Vagina (tissue), 2 donors: Measurements from ENCODE around the gene ARHGAP5. TPM values are rescaled to one million over a fixed set of nuclear protein-coding genes. Genes with fewer than 3 reads are reported as not detected.

Source experiments
- DNase-seq, 2 donors: peaks; one replicate each; pipeline ENCODE4 v3.0.0-alpha.2; 2017; ENCODE audit errors: extremely low spot score in 2 of 2
- H3K27ac ChIP-seq: fragments of 200-600 bp; sonication (generic); one replicate; pipeline ENCODE4 v1.5.1; 2019
- H3K27me3 ChIP-seq: fragments of 200-600 bp; sonication (generic); one replicate; pipeline ENCODE4 v1.5.1; 2019
- H3K36me3 ChIP-seq, 2 donors: fragments of 200-600 bp; sonication (generic); one replicate each; pipeline ENCODE4 v1.5.1; 2017 to 2019
- H3K4me1 ChIP-seq: fragments of 200-600 bp; sonication (generic); one replicate; pipeline ENCODE4 v1.5.1; 2019
- H3K4me3 ChIP-seq, 2 donors: fragments of 200-600 bp; sonication (generic); 1 replicate in 1 of 2; 2 replicates in 1 of 2; pipeline ENCODE4 v1.5.1; 2016 to 2019
- H3K9me3 ChIP-seq: fragments of 200-600 bp; sonication (generic); one replicate; pipeline ENCODE4 v1.5.1; 2019
- CTCF ChIP-seq, 3 experiments: fragments of 450-650 bp in 2 of 3; fragments of 200-600 bp in 1 of 3; sonication (generic) in 1 of 3; IDR thresholded peaks; one replicate each; pipeline ENCODE4 v1.5.1; 2017 to 2019; ENCODE audit warnings: antibody characterized with exemption in 3 of 3, mild to moderate bottlenecking in 2 of 3, moderate library complexity in 2 of 3
- POLR2A ChIP-seq, 2 donors: fragments of 450-650 bp; IDR thresholded peaks; one replicate each; pipeline ENCODE4 v1.6.1; 2017; ENCODE audit warnings: antibody characterized with exemption in 2 of 2, mild to moderate bottlenecking in 2 of 2, moderate library complexity in 2 of 2
- POLR2AphosphoS5 ChIP-seq, 2 donors: sonication (generic); formaldehyde crosslinking; IDR thresholded peaks; one replicate each; pipeline ENCODE4 v1.9.0; 2017; ENCODE audit warnings: antibody characterized with exemption in 2 of 2, mild to moderate bottlenecking in 2 of 2, low read depth in 1 of 2; ENCODE audit not compliant: insufficient read depth in 1 of 2
- intact Hi-C: fragments of 100-400 bp; cut with DNase I; formaldehyde crosslinking; loops from one replicate; pipeline ENCODE4 v1.15.1; 2023
- total RNA-seq: library from RNA; depleted of rRNA; stranded (reverse); fragments of >200 nt; gene quantifications from one replicate; pipeline ENCODE4 v1.2.3, GENCODE V29; 2016

The ARHGAP5 gene
- total RNA-seq, 1 donor from 2014 or later = 90.6 TPM

GRCh38 chr14:32203928-32204357 lies 126.8 kb downstream of the ARHGAP5 start:
- no peaks in the 10 kb centered on the region for H3K36me3 ChIP-seq
- TF ChIP-seq CTCF (IDR thresholded peaks at IDR 0.05) (no peak), POLR2AphosphoS5 (IDR thresholded peaks at IDR 0.05; ENCODE audit: insufficient read depth in 1 of 2, low read depth in 1 of 2) (no peak), POLR2A (IDR thresholded peaks at IDR 0.05) (no peak)
- intact Hi-C loops = loop anchor here (2.0 to 10.0 kb wide), 2 partner anchors 127 to 209 kb away; partner anchors contain the start of gene ARHGAP5
- H3K9me3 ChIP-seq = no peaks in the 10 kb centered on the region
- H3K27me3 ChIP-seq = no peaks in the 10 kb centered on the region
- H3K4me1 ChIP-seq = peaks cover 15% of the 10 kb centered on the region
- H3K4me3 ChIP-seq = peak overlapping the region; percentile 63 to 69
- no peak for DNase-seq
- peak overlapping the region; percentile 80 for H3K27ac ChIP-seq

- H3K27ac ChIP-seq = no peak overlapping the region
- no peaks in the 10 kb centered on the region for H3K36me3 ChIP-seq
- H3K4me1 ChIP-seq = peaks cover 13% of the 10 kb centered on the region
- TF ChIP-seq POLR2AphosphoS5 (IDR thresholded peaks at IDR 0.05; ENCODE audit: insufficient read depth in 1 of 2, low read depth in 1 of 2) (no peak), POLR2A (IDR thresholded peaks at IDR 0.05) (no peak), CTCF (IDR thresholded peaks at IDR 0.05) (no peak)
- intact Hi-C loops = loop anchor here (10.0 kb wide), 1 partner anchor 211 kb away; no protein-coding TSS in a partner anchor
- no peaks in the 10 kb centered on the region for H3K9me3 ChIP-seq
- H3K4me3 ChIP-seq = no peak overlapping the region
- no peak for DNase-seq
- H3K27me3 ChIP-seq = no peaks in the 10 kb centered on the region
Observed at GRCh38 chr14:32205554-32205953, 128.4 kb downstream of the ARHGAP5 start.

- Histone ChIP-seq H3K4me1 (peaks cover 10% of the 10 kb centered on the region), H3K9me3 (no peaks in the 10 kb centered on the region), H3K27me3 (no peaks in the 10 kb centered on the region), H3K36me3 (no peaks in the 10 kb centered on the region), H3K4me3 (no peak overlapping the region), H3K27ac (no peak overlapping the region)
- intact Hi-C loops = loop anchor here (10.0 kb wide), 1 partner anchor 211 kb away; no protein-coding TSS in a partner anchor
- DNase-seq = no peak
- TF ChIP-seq CTCF (IDR thresholded peaks at IDR 0.05) (no peak), POLR2A (IDR thresholded peaks at IDR 0.05) (no peak), POLR2AphosphoS5 (IDR thresholded peaks at IDR 0.05; ENCODE audit: insufficient read depth in 1 of 2, low read depth in 1 of 2) (no peak)
Observed at GRCh38 chr14:32205984-32206383, 128.9 kb downstream of the ARHGAP5 start.

GRCh38 chr14:32206552-32206951 lies 129.4 kb downstream of the ARHGAP5 start:
- DNase-seq = no peak
- H3K4me3 ChIP-seq = no peak overlapping the region
- no peak overlapping the region for H3K27ac ChIP-seq
- H3K4me1 ChIP-seq = peaks cover 10% of the 10 kb centered on the region
- H3K36me3 ChIP-seq = no peaks in the 10 kb centered on the region
- TF ChIP-seq POLR2AphosphoS5 (IDR thresholded peaks at IDR 0.05; ENCODE audit: insufficient read depth in 1 of 2, low read depth in 1 of 2) (no peak), POLR2A (IDR thresholded peaks at IDR 0.05) (no peak), CTCF (IDR thresholded peaks at IDR 0.05) (no peak)
- H3K27me3 ChIP-seq = no peaks in the 10 kb centered on the region
- no peaks in the 10 kb centered on the region for H3K9me3 ChIP-seq
- intact Hi-C loops = loop anchor here (10.0 kb wide), 1 partner anchor 212 kb away; no protein-coding TSS in a partner anchor

- no peaks in the 10 kb centered on the region for H3K36me3 ChIP-seq
- intact Hi-C loops = loop anchor here (10.0 kb wide), 1 partner anchor 214 kb away; no protein-coding TSS in a partner anchor
- no peak overlapping the region for H3K4me3 ChIP-seq
- H3K9me3 ChIP-seq = no peaks in the 10 kb centered on the region
- H3K27me3 ChIP-seq = no peaks in the 10 kb centered on the region
- DNase-seq = no peak
- H3K4me1 ChIP-seq = no peaks in the 10 kb centered on the region
- TF ChIP-seq POLR2A (IDR thresholded peaks at IDR 0.05) (no peak), CTCF (IDR thresholded peaks at IDR 0.05) (no peak), POLR2AphosphoS5 (IDR thresholded peaks at IDR 0.05; ENCODE audit: insufficient read depth in 1 of 2, low read depth in 1 of 2) (no peak)
- no peak overlapping the region for H3K27ac ChIP-seq
Observed at GRCh38 chr14:32208490-32208889, 131.4 kb downstream of the ARHGAP5 start.
